Motor neuron (in vitro differentiated cells): ENCODE results near the gene TFAP2C. TPM values are rescaled to one million over a fixed set of nuclear protein-coding genes. Genes with fewer than 3 reads are reported as not detected.

Experiments
- ATAC-seq, 8 experiments: fragments of 200-7000 bp; cut with Tn5 transposase; replicated peaks in 6 of 8; 2 replicates each; pipeline ENCODE4 v1.8.0; 2021; ENCODE audit warnings: mild to moderate bottlenecking in 8 of 8, moderate library complexity in 8 of 8
- H3K27ac ChIP-seq, 2 donors: fragments of 250-450 bp; sonication (Bioruptor Pico); 2 replicates each; pipeline ENCODE4 v1.9.0; 2021; ENCODE audit warnings: antibody characterized with exemption in 2 of 2, mild to moderate bottlenecking in 2 of 2, moderate library complexity in 1 of 2
- H3K4me1 ChIP-seq, 2 donors: fragments of 250-450 bp; sonication (Bioruptor Pico); replicated peaks in 1 of 2; 2 replicates each; pipeline ENCODE4 v1.6.1; 2021; ENCODE audit warnings: antibody characterized with exemption in 2 of 2, mild to moderate bottlenecking in 2 of 2, moderate library complexity in 1 of 2
- H3K4me3 ChIP-seq, 5 donors: fragments of 250-450 bp; sonication (Bioruptor Pico); 2 replicates each; pipeline ENCODE4 v1.9.0; 2021; ENCODE audit warnings: antibody characterized with exemption in 5 of 5, mild to moderate bottlenecking in 5 of 5, moderate library complexity in 4 of 5
- WGBS, 10 experiments: fragments of 450-650 bp; shearing (Covaris generic); methylation state at CpG; one replicate each; pipeline ENCODE4 v1.0.0; 2022; 5-methylcytosine and 5-hydroxymethylcytosine counted together
- in situ Hi-C, 9 experiments: fragments of 400-800 bp; cut with MboI; loops; one replicate each; pipeline ENCODE4 v1.15.0; 2021; ENCODE audit warnings: low sequenced_read_pairs in 9 of 9, low pct_unique_long_range_greater_than_20kb in 2 of 9; ENCODE audit not compliant: unreplicated experiment in 9 of 9
- total RNA-seq, 8 experiments: library from RNA; unstranded; fragments of 300-600 nt; gene quantifications; 2 replicates each; pipeline versions ENCODE4 v1.2.3 to v1.2.4, GENCODE V29; 2022

Gene TFAP2C
- total RNA-seq, 8 experiments from 2014 or later = 0.21 to 60.3 (median 23.2) TPM; not detected in 2

DNA sequence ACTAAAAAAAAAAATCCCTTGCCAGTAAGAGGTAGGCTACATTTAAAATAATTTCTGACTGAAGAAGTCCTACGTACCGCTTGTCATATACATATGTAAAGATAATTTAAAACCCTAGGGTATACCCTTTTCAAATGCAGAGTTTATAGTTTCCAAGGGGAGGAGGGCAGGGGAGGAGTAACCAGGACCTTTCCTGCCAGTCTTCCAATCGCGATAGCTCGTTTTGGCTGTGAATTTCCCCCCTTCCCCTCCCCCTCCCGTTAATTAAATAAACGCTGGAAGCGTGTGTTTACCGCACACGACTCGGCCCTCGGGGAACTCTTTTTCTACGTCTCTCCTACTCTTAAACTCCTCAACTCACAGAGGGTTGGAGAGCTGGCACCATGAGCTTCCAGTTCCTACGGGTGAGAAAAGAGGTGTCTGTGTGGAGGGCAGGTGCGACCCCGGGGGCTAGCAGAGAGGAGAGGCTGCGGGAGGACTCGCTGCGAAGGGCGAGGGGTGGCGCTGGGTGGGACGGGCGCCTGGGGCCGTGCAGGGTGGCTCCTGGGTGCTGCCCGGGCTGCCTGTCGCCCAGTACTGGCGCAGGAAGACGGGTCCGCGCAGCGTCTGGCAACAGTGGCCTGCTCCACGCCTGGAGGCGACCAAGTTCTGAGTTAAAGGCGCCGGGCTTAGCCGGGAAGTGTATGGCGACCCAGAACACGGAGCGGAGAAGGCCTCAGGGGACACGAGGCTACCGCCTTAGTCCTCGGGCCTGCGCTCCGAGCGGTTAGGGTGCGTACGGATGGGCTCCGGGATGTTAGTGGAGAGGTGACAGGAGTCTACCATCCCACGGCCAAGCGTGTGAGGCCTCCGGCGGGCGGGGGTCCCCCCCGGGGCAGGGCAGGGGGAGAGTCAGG lies 4.1 kb upstream of the TFAP2C start:
- WGBS, 10 experiments = 0 to 30% (median 2%) methylated on average over 2 to 13 of the region's 54 CpGs; no CpG with 5 or more reads in 2 of the 10 experiments
- no peak overlapping the region for H3K27ac ChIP-seq
- H3K4me1 ChIP-seq = peaks cover 3 to 6% of the 10 kb centered on the region in 2 donors
- in situ Hi-C loops = no loop called here
- no peak overlapping the region for H3K4me3 ChIP-seq
- ATAC-seq = peak in 1 of 8 experiments; percentile 41

DNA sequence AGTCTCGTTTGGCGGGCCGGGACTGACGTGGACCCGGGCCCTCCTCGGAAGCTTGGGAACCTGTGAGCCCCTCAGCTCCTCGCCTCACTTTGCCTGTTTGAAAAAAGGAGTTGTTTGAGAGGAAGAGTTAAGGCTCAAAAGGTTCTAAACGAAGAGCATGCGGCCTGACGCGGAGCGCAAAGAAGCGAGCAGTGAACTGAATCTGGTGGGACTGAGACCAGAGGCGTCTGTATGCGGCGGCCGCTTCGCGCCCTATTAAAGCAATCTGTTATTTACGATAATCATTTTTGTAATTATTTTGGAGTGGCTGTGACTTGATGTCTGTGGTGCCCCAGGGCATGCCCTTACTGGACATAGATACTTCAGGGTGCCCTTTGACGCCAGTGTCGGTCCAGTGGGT lies 3.3 kb upstream of the TFAP2C start:
- H3K27ac ChIP-seq = no peak overlapping the region
- in situ Hi-C loops = no loop called here
- no peak for ATAC-seq
- peaks cover 3 to 6% of the 10 kb centered on the region in 2 donors for H3K4me1 ChIP-seq
- WGBS, 10 experiments = 0 to 100% (median 42%) methylated on average over 1 to 9 of the region's 22 CpGs; no CpG with 5 or more reads in 3 of the 10 experiments
- no peak overlapping the region for H3K4me3 ChIP-seq

DNA sequence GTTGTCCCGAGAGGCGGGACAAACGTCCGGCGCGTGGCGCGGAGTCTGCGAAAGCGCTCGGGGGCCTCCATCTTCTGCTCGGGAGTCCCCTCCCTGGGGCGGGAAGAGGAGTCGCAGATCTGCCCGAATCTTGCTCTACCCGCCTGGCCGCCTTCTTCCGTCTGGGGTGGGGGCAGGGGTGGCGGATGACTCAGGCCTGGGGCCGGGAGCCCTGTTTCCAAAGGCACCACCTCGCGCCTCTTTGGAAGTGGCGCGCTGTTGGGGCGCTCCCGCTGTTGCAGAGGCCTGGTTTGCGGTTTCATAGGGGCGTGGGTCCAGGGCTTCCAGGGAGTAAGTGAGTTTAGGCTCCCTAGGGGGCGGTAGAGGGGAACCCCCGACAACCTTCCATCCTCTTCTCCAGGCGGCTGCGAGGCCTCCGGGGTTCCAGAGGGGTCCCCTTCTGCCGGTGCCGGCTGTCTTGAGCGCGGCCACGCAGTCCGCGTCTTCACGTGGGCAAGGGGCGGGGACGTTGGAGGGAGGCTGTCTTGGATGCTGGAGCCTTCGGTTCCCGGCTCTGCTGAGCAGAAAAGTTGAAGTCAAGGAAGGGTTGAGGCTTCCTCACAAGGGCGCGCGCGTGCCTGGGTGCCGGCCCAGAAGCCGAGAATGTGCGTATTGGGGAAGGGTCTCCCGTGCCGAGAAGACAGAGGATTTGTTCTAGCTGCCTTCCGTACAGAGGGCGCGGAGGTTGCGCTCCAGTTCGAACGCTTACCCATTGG lies 2.6 kb upstream of the TFAP2C start:
- in situ Hi-C loops = no loop called here
- 0 to 70% (median 33%) methylated on average over 3 to 19 of the region's 60 CpGs; no CpG with 5 or more reads in 3 of the 10 experiments for WGBS, 10 experiments
- peaks cover 3 to 6% of the 10 kb centered on the region in 2 donors for H3K4me1 ChIP-seq
- H3K27ac ChIP-seq = no peak overlapping the region
- peak in 5 of 8 experiments; percentile 14 to 47 (median 35) for ATAC-seq
- H3K4me3 ChIP-seq = no peak overlapping the region

DNA sequence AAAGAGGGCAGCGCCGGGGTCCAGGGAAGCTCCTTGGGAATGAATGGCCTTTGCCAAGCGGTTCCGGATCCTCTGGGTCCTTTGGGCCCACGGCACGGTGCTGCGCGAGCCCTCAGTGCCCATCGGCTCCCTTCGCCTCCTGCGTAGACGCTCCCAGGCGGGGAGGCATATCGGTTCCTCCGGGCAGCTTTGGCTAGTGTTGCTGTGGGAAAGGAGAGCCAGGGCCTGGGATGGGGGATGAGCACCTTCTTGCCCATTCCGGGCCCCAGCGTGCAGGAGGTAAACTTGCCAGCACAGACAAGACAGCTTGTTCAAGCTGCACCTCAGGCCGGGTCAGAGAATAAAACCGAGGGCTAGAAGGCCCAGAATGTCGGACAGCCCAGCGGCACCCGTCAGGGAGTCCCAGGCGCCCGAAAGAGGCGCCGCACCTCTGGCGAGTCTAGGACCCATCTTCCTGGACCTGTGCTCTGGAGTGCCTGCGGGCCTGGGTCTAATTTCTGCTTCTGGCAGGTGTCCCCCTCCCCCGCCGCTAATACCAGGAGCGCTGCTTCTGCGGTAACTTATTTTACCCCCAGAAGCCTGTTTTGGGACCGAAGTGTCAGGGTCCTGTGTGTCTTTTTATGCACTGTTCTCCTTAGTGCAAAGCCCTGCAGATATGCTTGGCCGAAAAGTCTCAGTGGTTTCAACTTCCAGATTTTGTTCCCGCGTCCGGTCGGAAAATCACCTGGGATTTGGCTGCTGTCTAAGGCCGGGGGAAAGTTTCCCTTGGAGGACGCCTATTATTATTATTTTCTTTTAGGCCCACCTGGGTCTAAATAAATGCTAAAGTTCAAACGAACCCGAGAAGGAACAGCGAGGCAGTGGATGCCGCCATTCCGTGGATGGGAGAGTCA lies 1.7 kb upstream of the TFAP2C start:
- Histone ChIP-seq H3K4me1 (peaks cover 3 to 6% of the 10 kb centered on the region in 2 donors), H3K27ac (no peak overlapping the region), H3K4me3 (no peak overlapping the region)
- ATAC-seq = no peak
- in situ Hi-C loops = no loop called here
- WGBS, 10 experiments = 7 to 100% (median 13%) methylated on average over 5 to 14 of the region's 45 CpGs; no CpG with 5 or more reads in 1 of the 10 experiments

DNA sequence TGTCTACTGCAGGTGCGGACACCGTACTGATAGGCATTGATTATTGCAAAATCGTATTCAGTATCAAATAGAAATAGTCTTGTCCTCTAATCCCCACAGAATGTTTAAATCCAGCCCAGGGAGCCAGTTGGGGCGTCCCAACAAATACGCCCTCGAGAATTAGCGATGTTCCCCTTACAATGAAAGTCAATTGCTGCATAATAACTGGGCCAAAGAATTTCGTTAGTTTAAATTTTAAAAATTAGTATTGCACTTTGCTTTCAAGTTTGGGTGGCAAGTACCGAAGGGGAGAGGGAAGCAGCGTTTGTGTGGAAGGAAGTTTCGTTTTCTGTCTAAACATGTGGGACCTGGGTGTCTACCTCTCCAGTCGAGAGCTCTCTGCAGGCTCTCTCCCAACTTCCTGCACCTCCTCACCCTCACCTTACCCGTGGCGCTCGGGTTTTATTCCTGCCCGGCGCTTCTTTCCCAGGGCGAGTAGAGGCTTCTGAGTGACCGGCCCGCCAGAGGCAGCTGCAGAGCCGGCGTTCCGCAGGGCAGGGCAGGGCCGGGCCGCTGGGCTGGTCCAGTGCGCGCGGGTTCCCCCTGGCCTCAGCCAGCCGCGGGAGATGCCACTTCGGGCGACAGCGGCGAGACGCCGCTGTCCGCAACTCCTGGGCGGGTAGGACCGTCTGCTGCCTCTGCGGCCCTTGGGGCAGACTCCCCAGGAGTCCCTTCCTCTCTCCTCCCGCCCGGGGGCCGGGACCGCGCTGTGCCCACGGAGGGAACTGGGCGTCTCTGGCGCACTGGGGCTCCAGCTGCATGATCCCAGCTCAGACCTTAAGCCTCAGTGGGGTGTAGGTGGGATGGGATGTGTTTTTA lies 862 bp upstream of the TFAP2C start:
- in situ Hi-C loops = no loop called here

DNA sequence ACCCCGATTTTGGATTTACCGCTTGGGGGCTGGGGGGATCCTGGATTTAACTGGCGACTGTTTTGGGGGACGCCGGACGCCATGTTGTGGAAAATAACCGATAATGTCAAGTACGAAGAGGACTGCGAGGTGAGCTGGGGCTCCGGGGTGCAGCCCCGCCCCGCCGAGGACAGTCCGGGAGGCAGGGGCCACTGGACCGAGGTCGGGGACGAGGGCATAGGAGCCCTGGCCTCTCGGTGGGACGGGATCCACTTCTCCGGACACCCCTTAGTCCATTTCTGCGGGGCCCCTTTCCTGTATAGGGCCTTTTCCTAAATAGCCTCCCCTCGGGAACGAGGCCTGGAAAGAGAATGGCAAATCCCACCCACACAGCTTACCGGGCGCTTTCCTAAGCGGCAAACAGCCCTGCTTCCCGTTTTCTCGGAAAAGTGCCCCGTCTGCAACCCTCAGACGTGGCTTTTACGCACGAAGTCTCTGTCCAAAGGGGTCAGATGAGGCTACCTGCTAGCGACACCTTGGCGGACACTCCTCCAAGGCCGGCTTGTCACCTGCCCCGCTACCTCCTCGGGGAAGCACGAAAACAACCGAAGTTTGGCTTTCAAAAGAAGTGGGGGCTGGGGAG lies 469 bp downstream of the TFAP2C start:
- 0 to 1% (median 0%) methylated on average over 1 to 21 of the region's 39 CpGs; no CpG with 5 or more reads in 5 of the 10 experiments for WGBS, 10 experiments
- in situ Hi-C loops = no loop called here
- peak in 2 of 8 experiments; percentile 0 to 4 for ATAC-seq
- no peak overlapping the region for H3K27ac ChIP-seq
- peak overlapping the region; percentile 20 to 44 (median 30) for H3K4me3 ChIP-seq
- H3K4me1 ChIP-seq = peaks cover 2 to 6% of the 10 kb centered on the region in 2 donors

More for the DNA sequence above, 862 bp upstream of the TFAP2C start:
- Histone ChIP-seq H3K4me1 (peaks cover 3 to 6% of the 10 kb centered on the region in 2 donors), H3K4me3 (peak overlapping the region in 4 of 5 donors; percentile 26 to 44 (median 30)), H3K27ac (no peak overlapping the region)
- peak; percentile 0 to 47 (median 38) for ATAC-seq
- WGBS, 10 experiments = 0 to 91% (median 17%) methylated on average over 2 to 18 of the region's 48 CpGs; no CpG with 5 or more reads in 2 of the 10 experiments

DNA sequence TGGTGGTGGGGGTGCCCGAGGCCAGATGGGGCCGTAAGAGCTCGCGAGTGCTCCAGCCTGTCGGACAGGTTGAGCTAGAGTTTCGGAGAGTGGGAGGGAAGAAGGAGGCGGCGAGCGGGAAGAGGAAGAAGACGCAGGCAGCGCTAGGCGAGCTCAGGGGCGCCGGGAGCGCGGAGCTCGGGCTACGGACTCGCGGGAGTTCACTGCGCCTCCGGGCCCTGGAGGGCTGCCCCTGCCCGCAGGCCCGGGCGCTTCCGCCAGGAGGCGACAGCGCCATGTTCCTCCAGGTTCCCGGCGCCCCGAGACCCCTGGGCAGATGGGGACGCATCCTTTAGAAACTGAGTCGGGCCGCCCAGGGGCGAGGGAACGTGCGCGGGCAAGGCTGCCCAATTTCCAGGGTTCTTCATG lies 984 bp downstream of the TFAP2C start:
- peak in 7 of 8 experiments; percentile 19 to 72 (median 38) for ATAC-seq
- 0% methylated on average over 1 to 7 of the region's 38 CpGs; no CpG with 5 or more reads in 5 of the 10 experiments for WGBS, 10 experiments
- in situ Hi-C loops = no loop called here
- Histone ChIP-seq H3K4me3 (peak overlapping the region in 4 of 5 donors; percentile 1 to 44 (median 30)), H3K4me1 (peaks cover 2 to 11% of the 10 kb centered on the region in 2 donors), H3K27ac (no peak overlapping the region)

DNA sequence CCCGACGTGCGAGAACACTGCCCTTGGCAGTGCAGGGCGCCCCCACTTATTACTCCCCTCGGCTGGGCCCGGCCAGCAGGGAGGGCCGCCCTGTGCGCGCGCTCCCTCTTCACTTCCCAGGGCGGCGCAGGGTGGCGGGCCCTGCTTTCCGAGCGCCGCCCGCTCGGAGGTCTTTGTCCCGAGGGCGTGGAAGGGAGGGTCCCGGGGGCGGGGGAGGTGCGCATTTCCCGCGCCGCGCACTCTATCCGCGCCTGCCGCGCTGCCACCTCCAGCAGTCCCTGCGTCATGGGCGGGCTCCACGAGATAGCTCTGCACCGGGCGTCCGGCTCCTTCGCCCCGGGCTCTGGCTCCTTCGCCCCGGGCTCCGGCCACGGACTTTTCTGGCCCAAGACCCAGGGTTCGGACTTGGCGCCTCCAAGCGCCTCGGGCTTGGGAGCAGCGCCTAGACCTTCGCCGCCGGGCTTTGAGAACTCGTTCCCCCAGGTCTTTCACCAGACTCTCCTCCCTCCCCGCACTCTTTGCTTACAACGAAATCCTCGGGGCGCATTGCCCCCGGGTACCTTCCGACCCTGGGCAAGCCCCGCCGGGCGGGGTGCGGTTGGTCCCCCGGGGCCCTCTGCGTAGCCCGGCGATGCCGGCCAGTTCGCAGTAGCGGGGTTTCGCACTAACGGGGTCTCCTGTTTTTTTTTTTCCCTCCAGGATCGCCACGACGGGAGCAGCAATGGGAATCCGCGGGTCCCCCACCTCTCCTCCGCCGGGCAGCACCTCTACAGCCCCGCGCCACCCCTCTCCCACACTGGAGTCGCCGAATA lies 1.6 kb downstream of the TFAP2C start:
- peak in 7 of 8 experiments; percentile 4 to 59 (median 11) for ATAC-seq
- in situ Hi-C loops = no loop called here
- Histone ChIP-seq H3K4me1 (peaks cover 2 to 14% of the 10 kb centered on the region in 2 donors), H3K27ac (no peak overlapping the region), H3K4me3 (peak overlapping the region in 2 of 5 donors; percentile 30 to 44)
- 0 to 3% (median 0%) methylated on average over 4 to 18 of the region's 82 CpGs; no CpG with 5 or more reads in 6 of the 10 experiments for WGBS, 10 experiments

DNA sequence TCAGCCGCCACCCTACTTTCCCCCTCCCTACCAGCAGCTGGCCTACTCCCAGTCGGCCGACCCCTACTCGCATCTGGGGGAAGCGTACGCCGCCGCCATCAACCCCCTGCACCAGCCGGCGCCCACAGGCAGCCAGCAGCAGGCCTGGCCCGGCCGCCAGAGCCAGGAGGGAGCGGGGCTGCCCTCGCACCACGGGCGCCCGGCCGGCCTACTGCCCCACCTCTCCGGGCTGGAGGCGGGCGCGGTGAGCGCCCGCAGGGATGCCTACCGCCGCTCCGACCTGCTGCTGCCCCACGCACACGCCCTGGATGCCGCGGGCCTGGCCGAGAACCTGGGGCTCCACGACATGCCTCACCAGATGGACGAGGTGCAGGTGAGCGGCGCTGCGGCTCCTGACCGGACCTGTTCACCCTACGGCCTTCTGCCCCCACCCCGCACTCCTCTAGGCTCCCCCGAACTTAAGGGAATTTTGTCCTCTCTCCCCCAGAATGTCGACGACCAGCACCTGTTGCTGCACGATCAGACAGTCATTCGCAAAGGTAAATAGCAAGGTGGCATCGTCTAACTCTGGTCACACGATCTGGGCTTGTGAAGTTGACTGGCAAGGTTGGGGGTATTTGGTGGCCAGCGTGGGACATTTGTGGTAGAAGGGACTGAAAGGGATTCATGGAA lies 2.3 kb downstream of the TFAP2C start:
- peaks cover 2 to 14% of the 10 kb centered on the region in 2 donors for H3K4me1 ChIP-seq
- ATAC-seq = no peak
- no peak overlapping the region for H3K4me3 ChIP-seq
- 0 to 60% (median 30%) methylated on average over 1 to 15 of the region's 48 CpGs; no CpG with 5 or more reads in 4 of the 10 experiments for WGBS, 10 experiments
- in situ Hi-C loops = no loop called here
- no peak overlapping the region for H3K27ac ChIP-seq

DNA sequence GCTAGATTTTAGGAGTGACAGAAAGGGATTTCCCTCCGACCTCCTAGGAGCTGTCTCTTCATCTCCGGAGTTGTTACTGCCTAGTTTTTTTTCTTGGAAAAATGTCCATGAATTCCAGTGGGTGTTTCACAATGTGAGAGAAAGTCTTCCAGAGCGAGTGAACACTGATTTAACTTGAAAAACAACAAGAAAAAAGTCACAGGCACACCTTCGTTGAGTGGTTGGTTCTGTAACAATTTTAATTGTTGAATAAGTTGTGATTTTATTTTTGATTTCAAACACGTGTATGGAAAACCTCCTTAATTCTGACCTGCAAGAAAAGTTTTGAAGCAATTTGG lies 2.9 kb downstream of the TFAP2C start:
- ATAC-seq = no peak
- 0 to 94% (median 33%) methylated on average over 1 to 5 of the region's 5 CpGs; no CpG with 5 or more reads in 1 of the 10 experiments for WGBS, 10 experiments
- H3K4me3 ChIP-seq = no peak overlapping the region
- in situ Hi-C loops = no loop called here
- no peak overlapping the region for H3K27ac ChIP-seq
- peaks cover 2 to 15% of the 10 kb centered on the region in 2 donors for H3K4me1 ChIP-seq
